HG03342 (cell line): ENCODE results near the gene VPS11.
A peak's percentile ranks its signal among the peaks of the same experiment; 100 is the strongest.

Source experiments
- ATAC-seq: cut with Tn5 transposase; IDR thresholded peaks from one replicate; pipeline ENCODE4 v1.9.1; 2021; ENCODE audit warnings: mild to moderate bottlenecking, moderate library complexity; ENCODE audit not compliant: unreplicated experiment

The VPS11 gene

GRCh38 chr11:119078675-119079420 lies 11.2 kb downstream of the VPS11 start:
- no peak for ATAC-seq

- no peak for ATAC-seq
Measured at GRCh38 chr11:119081682-119082260, 14.2 kb downstream of the VPS11 start.

- peak; percentile 84 for ATAC-seq
Measured at GRCh38 chr11:119084663-119085436, 17.2 kb downstream of the VPS11 start, which contains the start of gene HMBS. TSS of gene HMBS (plus strand) at chr11:119084881. CDS start at chr11:119085034, 153 bp downstream.

- ATAC-seq, result peak; percentile 5
Measured at GRCh38 chr11:119085437-119085847, 17.8 kb downstream of the VPS11 start.

DNA sequence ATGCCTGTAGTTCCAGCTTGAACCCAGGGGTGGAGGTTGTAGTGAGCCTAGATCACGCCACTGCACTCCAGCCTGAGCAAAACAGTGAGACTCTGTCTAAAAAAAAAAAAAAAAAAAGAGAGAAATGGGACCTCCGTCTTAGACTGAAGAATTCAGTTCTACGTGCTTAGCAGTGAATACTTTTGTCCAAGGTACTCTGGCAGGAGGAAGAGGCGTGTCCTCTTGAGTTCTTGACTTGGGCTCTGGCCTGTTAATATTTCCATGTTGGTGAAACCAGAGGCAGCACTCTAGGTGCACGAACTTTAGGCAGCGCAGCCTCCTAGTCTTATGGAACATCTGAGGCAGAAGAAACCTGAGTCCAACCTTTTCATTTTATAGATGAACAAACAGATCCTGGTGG lies 19.5 kb downstream of the VPS11 start:
- ATAC-seq, result no peak

GRCh38 chr11:119087747-119088241 lies 20.2 kb downstream of the VPS11 start:
- ATAC-seq, result no peak

- no peak for ATAC-seq
Measured at GRCh38 chr11:119088406-119088805, 20.8 kb downstream of the VPS11 start.

- ATAC-seq, result no peak
Measured at GRCh38 chr11:119089319-119089718, 21.7 kb downstream of the VPS11 start.

- ATAC-seq, result no peak
Measured at GRCh38 chr11:119091178-119091577, 23.6 kb downstream of the VPS11 start.

DNA sequence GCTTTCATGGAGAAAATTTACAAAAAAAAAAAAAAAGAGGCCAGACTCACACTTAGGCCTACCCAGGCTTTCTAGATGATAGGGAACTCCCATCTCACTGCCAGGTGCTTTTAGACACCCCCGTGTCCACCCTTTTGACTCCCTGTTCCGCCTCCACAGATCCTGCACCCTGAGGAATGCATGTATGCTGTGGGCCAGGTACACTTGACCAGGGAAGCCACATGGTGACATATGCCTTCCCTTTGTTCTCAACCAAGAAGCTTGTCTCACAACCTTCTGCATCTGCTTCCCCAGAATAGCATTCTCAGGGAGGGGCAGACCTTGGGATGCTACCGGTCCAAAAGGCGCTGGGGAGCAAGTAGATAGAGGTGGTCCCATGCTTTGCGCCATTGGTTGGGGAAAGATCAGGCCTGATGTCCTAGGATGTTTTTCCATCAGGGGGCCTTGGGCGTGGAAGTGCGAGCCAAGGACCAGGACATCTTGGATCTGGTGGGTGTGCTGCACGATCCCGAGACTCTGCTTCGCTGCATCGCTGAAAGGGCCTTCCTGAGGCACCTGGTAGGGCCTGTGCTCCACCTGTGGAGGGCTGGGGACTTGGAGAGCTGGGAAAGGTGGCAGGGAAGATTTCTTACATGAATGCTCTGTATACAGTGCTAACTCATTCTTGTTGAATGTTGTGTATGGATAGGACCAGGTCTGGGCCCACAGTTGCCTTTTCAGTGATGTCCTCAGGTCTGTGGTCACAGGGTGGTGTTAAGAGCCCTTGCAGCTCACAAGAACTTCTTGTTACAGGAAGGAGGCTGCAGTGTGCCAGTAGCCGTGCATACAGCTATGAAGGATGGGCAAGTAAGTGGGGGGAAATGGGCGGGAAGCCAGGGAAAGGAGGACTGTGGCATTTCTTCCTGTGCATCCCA lies 24.6 kb downstream of the VPS11 start:
- no peak for ATAC-seq

- no peak for ATAC-seq
Measured at GRCh38 chr11:119092880-119093842, 25.5 kb downstream of the VPS11 start.

GRCh38 chr11:119093942-119094815 lies 26.6 kb downstream of the VPS11 start:
- ATAC-seq, result no peak

DNA sequence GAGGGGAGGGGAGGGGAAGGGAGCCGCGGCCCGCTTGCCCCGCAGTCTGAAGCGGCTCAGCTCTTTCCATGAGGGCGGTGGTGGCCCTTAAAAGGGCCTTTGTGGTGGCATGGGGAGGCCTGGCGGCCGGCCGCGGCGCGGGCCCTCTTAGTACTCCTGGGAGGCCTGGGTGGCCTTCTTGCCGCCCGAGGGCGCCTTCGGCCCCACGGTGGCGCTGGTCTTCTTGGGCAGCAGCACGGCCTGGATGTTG lies 27.1 kb downstream of the VPS11 start:
- peak; percentile 31 for ATAC-seq

DNA sequence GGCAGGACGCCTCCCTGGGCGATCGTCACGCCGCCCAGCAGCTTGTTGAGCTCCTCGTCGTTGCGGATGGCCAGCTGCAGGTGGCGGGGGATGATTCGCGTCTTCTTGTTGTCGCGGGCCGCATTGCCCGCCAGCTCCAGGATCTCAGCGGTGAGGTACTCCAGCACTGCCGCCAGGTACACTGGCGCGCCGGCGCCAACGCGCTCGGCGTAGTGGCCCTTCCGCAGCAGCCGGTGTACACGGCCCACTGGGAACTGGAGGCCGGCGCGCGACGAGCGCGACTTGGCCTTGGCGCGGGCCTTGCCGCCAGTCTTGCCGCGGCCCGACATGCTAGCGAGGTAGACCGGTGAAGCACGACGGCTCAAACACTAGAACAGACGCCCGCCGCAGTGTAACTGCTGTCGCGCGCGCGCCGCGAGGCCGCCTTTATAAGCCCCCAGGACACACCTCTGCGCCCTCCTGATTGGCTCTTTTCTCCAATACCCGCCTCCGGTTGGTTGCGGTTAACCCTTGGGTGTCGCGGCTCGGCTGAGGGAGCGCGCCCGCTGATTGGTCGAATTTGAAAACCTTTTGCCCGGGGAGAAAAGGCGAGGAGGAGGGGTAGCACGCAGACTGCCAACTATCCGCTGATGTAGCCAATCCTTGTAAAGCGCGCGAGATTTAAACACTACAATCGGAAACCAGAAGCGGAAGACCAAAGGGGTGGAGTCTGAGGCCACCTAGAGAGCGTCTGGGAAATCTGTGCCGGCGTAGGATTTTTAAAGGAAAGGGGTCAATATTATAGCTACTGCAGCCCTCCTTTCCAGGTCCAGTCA lies 27.7 kb downstream of the VPS11 start:
- peak; percentile 80 for ATAC-seq

DNA sequence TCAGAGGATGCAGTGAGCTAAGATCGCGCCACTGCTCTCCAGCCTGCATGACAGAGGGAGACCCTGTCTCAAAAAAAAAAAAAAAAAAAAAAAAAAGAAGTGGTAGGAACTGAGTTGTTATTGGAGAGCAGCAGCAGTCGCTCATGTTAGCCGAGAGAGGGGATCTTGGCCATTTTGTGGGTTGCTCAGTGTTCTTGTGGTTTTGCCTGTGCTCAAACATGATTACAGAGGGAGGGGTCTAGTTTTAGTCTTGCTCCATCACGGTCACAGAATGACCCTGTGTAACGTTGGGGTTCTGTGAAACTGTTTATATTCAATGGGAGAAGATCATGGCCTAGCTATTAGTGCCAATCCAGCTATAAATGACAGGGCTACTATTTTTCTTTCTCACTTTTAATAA lies 32.1 kb downstream of the VPS11 start:
- ATAC-seq, result no peak

DNA sequence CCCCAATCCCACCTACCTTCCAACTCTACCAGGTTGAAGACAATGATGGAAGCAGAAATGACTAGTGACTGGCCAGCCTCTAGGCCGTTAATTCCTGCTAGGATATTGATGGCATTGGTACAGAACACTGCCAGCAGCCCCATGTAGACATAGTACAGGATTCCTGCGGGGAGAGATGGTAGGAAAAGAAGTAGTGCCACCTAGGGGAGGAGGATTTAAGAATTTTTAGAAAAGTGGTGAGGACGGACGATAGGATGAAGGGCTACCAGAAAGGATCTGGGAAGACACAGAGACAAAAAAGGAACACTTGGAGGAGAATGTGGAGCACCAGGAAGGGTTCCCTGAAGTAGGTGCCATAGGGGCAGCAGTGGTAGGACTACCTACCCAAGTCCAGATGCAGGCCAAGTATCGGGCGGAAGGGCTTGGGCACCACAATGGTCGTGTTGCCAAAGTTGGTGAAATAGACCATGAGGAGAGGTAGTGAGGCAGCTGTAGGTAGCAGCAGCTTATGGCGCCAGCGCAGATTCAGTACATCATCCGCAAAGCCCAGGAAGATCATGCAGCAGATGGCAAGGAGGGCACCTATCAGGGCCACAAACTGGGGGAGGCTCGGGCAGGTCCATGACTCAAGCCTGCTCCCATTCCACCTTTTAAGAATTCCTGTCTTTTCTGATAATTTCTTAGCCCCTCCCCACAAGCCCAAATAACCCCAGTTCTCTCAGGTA lies 32.8 kb downstream of the VPS11 start:
- no peak for ATAC-seq
